K562 (cell line): ENCODE measurements around the gene RBPJL. TPM values are rescaled to one million over a fixed set of nuclear protein-coding genes. Genes with fewer than 3 reads are reported as not detected.

Source experiments
- ATAC-seq: fragments of 200-7000 bp; cut with Tn5 transposase; 3 replicates; pipeline ENCODE4 v1.9.1; 2020; ENCODE audit warnings: moderate library complexity
- BruUV-seq: library from RNA; stranded (reverse); fragments of 400-500 nt; replicated peaks from 2 replicates; lab custom pipeline; 2021; lab: Mats Ljungman, UMichigan
- CTCF ChIA-PET: fragments of 300-600 bp; formaldehyde crosslinking; extraction: SDS; loops from one replicate; lab custom pipeline; 2021; ENCODE audit warnings: low intra/inter-chr PET ratio; lab: Yijun Ruan, JAX
- POLR2A ChIA-PET: fragments of 300-600, 350-650 bp; sonication (Branson Sonifier 250); formaldehyde crosslinking; extraction: SDS; loops from one replicate; lab custom pipeline; 2021; ENCODE audit warnings: antibody characterized with exemption, inconsistent platforms; lab: Yijun Ruan, JAX
- DNase-seq, 4 experiments: peaks; one replicate each; pipeline versions ENCODE4 v3.0.0 to v3.0.0-alpha.2; 2011 to 2018; ENCODE audit warnings: low spot score in 3 of 4, mixed read lengths in 3 of 4; ENCODE audit errors: extremely low read depth in 1 of 4
- FAIRE-seq: peaks from 2 replicates; lab custom pipeline; 2011; peaks lifted over from hg19 to GRCh38; lab: Jason Lieb, UNC
- H2AFZ ChIP-seq: 2 replicates; pipeline ENCODE4 v1.6.0; 2011; ENCODE audit warnings: low read depth, low read length, control low read depth, inconsistent platforms
- H3K27ac ChIP-seq: fragments of 200-600 bp; 3 replicates; pipeline ENCODE4 v1.8.0; 2011; ENCODE audit warnings: low read depth, mild to moderate bottlenecking, control low read depth, inconsistent platforms, low read length, moderate library complexity, mixed read lengths; ENCODE audit errors: extremely low read depth
- H3K27me3 ChIP-seq, 2 experiments: fragments of 300-600 bp in 1 of 2; 2 replicates in 1 of 2; 3 replicates in 1 of 2; pipeline versions ENCODE4 v1.6.0 to v1.8.0; 2011; ENCODE audit warnings: inconsistent platforms in 2 of 2, low read length in 2 of 2, mild to moderate bottlenecking in 1 of 2, mixed read lengths in 1 of 2, moderate library complexity in 1 of 2; ENCODE audit not compliant: control insufficient read depth in 2 of 2, insufficient read depth in 2 of 2
- H3K36me3 ChIP-seq: fragments of 300-600 bp; 3 replicates; pipeline ENCODE4 v1.8.0; 2011; ENCODE audit warnings: mild to moderate bottlenecking, low read length, inconsistent platforms; ENCODE audit not compliant: control insufficient read depth, insufficient read depth
- H3K4me1 ChIP-seq, 2 experiments: fragments of 200-600 bp in 1 of 2; replicated peaks in 1 of 2; 2 replicates in 1 of 2; 3 replicates in 1 of 2; pipeline versions ENCODE4 v1.5.1 to v1.8.0; 2011; ENCODE audit warnings: inconsistent platforms in 2 of 2, low read length in 2 of 2, mild to moderate bottlenecking in 1 of 2, mixed read lengths in 1 of 2, moderate library complexity in 1 of 2; ENCODE audit not compliant: control insufficient read depth in 2 of 2, insufficient read depth in 2 of 2
- H3K4me2 ChIP-seq: 2 replicates; pipeline ENCODE4 v1.6.1; 2011; ENCODE audit warnings: low read length, control low read depth, inconsistent platforms, mixed read lengths; ENCODE audit not compliant: insufficient read depth
- H3K4me3 ChIP-seq: fragments of 200-600 bp; sonication (generic), shearing (Covaris generic); 2 replicates; pipeline ENCODE4 v1.5.1; 2016; ENCODE audit warnings: control low read depth, inconsistent platforms
- H3K79me2 ChIP-seq: fragments of 200-600 bp; 3 replicates; pipeline ENCODE4 v1.8.0; 2011; ENCODE audit warnings: low read length, inconsistent platforms; ENCODE audit not compliant: control insufficient read depth, insufficient read depth
- H3K9ac ChIP-seq, 2 experiments: 2 replicates each; pipeline versions ENCODE4 v1.6.0 to v1.6.1; 2011; ENCODE audit warnings: low read depth in 2 of 2, low read length in 2 of 2, control low read depth in 1 of 2, inconsistent platforms in 1 of 2, mild to moderate bottlenecking in 1 of 2, mixed read lengths in 1 of 2; ENCODE audit not compliant: insufficient read depth in 1 of 2
- H3K9me1 ChIP-seq: one replicate; pipeline ENCODE4 v1.6.0; 2011; ENCODE audit warnings: inconsistent platforms, mild to moderate bottlenecking, low read length, moderate library complexity; ENCODE audit not compliant: control insufficient read depth, insufficient read depth
- H3K9me3 ChIP-seq: replicated peaks from 2 replicates; pipeline ENCODE4 v1.5.1; 2011; ENCODE audit warnings: low read depth, low read length, inconsistent platforms; ENCODE audit not compliant: control insufficient read depth, insufficient read depth
- H4K20me1 ChIP-seq: replicated peaks from 2 replicates; pipeline ENCODE4 v1.6.1; 2011; ENCODE audit warnings: low read length, inconsistent platforms, mixed read lengths; ENCODE audit not compliant: control insufficient read depth, insufficient read depth
- CBFA2T2 ChIP-seq: fragments of 450-650 bp; conservative IDR thresholded peaks from 2 replicates; pipeline ENCODE4 v1.6.1; 2017; ENCODE audit warnings: mild to moderate bottlenecking
- KDM4B ChIP-seq, 2 experiments: fragments of 450-650 bp in 1 of 2; sonication (generic) in 1 of 2; IDR thresholded peaks; 2 replicates each; pipeline ENCODE4 v1.6.1; 2016 to 2017; ENCODE audit warnings: borderline replicate concordance in 2 of 2, antibody characterized with exemption in 1 of 2, low read depth in 1 of 2, mild to moderate bottlenecking in 1 of 2
- KLF13 ChIP-seq: fragments of 450-650 bp; IDR thresholded peaks from 2 replicates; pipeline ENCODE4 v1.6.1; 2016; ENCODE audit warnings: missing genetic modification characterization, low read depth, mild to moderate bottlenecking, missing compliant biosample characterization, moderate library complexity, borderline replicate concordance
- NONO ChIP-seq, 2 experiments: fragments of 200-400 bp in 1 of 2; fragments of 450-650 bp in 1 of 2; formaldehyde crosslinking in 1 of 2; IDR thresholded peaks; 2 replicates each; pipeline ENCODE4 v1.6.1; 2017; ENCODE audit warnings: low read depth in 2 of 2, mild to moderate bottlenecking in 2 of 2, moderate library complexity in 2 of 2, low read length in 1 of 2
- PHB ChIP-seq: fragments of 250-450 bp; sonication (Bioruptor Pico); IDR thresholded peaks from 2 replicates; pipeline ENCODE4 v1.5.0; 2021
- PURB ChIP-seq: sonication (generic); formaldehyde crosslinking; IDR thresholded peaks from 2 replicates; pipeline ENCODE4 v1.9.0; 2021; ENCODE audit warnings: low read depth, mild to moderate bottlenecking, missing genetic modification reagents
- RBM25 ChIP-seq: fragments of 200-400 bp; formaldehyde crosslinking; IDR thresholded peaks from 2 replicates; pipeline ENCODE4 v1.6.1; 2018; ENCODE audit warnings: low read length, low read depth, moderate library complexity; ENCODE audit not compliant: severe bottlenecking
- SP2 ChIP-seq: IDR thresholded peaks from 2 replicates; pipeline ENCODE4 v1.6.1; 2011; ENCODE audit warnings: mild to moderate bottlenecking, low read depth, low read length, moderate library complexity; ENCODE audit not compliant: poor library complexity, severe bottlenecking; ENCODE audit errors: extremely low read depth
- TCF3 ChIP-seq: sonication (generic); formaldehyde crosslinking; IDR thresholded peaks from 2 replicates; pipeline ENCODE4 v1.4.0; 2020; ENCODE audit warnings: mild to moderate bottlenecking, missing genetic modification reagents
- TEAD1 ChIP-seq, 2 experiments: fragments of 450-650 bp in 1 of 2; sonication (generic) in 1 of 2; formaldehyde crosslinking; IDR thresholded peaks; 2 replicates each; pipeline versions ENCODE4 v1.4.0 to v1.8.0; 2020 to 2022; ENCODE audit warnings: mild to moderate bottlenecking in 2 of 2, missing genetic modification reagents in 1 of 2
- ZNF232 ChIP-seq: sonication (generic); formaldehyde crosslinking; IDR thresholded peaks from 2 replicates; pipeline ENCODE4 v1.8.0; 2022; ENCODE audit warnings: mild to moderate bottlenecking, missing genetic modification reagents
- ZNF274 ChIP-seq: IDR thresholded peaks from 2 replicates; pipeline ENCODE4 v1.6.1; 2011; ENCODE audit warnings: low read depth, mild to moderate bottlenecking, low read length, moderate library complexity, borderline replicate concordance
- WGBS: fragments of 100-300 bp; shearing (Covaris generic); methylation state at CpG from one replicate; pipeline ENCODE4 v1.1.6; 2016; ENCODE audit warnings: low coverage, mixed read lengths; ENCODE audit not compliant: insufficient coverage; ENCODE audit errors: missing lambda C conversion rate; 5-methylcytosine and 5-hydroxymethylcytosine counted together
- in situ Hi-C: fragments of 300-500 bp; cut with MboI; formaldehyde crosslinking; loops from 4 replicates; pipeline ENCODE4 v1.15.0; 2018; ENCODE audit warnings: inconsistent platforms, mixed read lengths
- intact Hi-C: fragments of 100-400 bp; cut with micrococcal nuclease; formaldehyde crosslinking; loops from 2 replicates; pipeline ENCODE4 v1.14.2; 2022
- polyA plus RNA-seq, 8 experiments: library from polyadenylated mRNA; depleted of rRNA in 4 of 8; stranded (reverse) in 5 of 8; unstranded in 3 of 8; fragments of >200 nt; fragmentation: Nextera tagmentation in 2 of 8; fragmentation: Illumina TruSeq in 1 of 8; extraction: Ambion mirVana in 2 of 8; extraction: Trizol in 1 of 8; gene quantifications; 2 replicates each; pipeline versions ENCODE4 v1.2.1 to v1.2.3, GENCODE V29; 2011 to 2014; ENCODE audit warnings: inconsistent platforms in 1 of 8, missing spikeins in 1 of 8
- total RNA-seq, 7 experiments: library from RNA; depleted of rRNA in 6 of 7; stranded (reverse); fragments of >200 nt in 6 of 7; fragmentation: Illumina TruSeq in 2 of 7; extraction: Trizol in 2 of 7; gene quantifications; 2 replicates each; pipeline versions ENCODE4 v1.2.1 to v1.2.3, GENCODE V29; 2011 to 2021; ENCODE audit warnings: low replicate concordance in 1 of 7
- TF ChIP-seq, protein P1 (sequence below): sonication (generic); formaldehyde crosslinking; IDR thresholded peaks from 2 replicates; pipeline ENCODE4 v1.8.0; 2022; ENCODE audit warnings: mild to moderate bottlenecking, missing genetic modification reagents
- TF ChIP-seq, protein P2 (sequence below): fragments of 450-650 bp; IDR thresholded peaks from 2 replicates; pipeline ENCODE4 v1.6.1; 2018; ENCODE audit warnings: mild to moderate bottlenecking, low read depth; ENCODE audit not compliant: partially characterized antibody
- TF ChIP-seq, protein P3 (sequence below): fragments of 450-650 bp; IDR thresholded peaks from 2 replicates; pipeline ENCODE4 v1.6.1; 2016; ENCODE audit warnings: mild to moderate bottlenecking
- TF ChIP-seq, protein P4 (sequence below): sonication (generic); formaldehyde crosslinking; IDR thresholded peaks from 2 replicates; pipeline ENCODE4 v1.5.0; 2020; ENCODE audit warnings: missing genetic modification reagents
- TF ChIP-seq, protein P5 (sequence below): fragments of 250-450 bp; sonication (Bioruptor Pico); IDR thresholded peaks from 2 replicates; pipeline ENCODE4 v1.5.0; 2021

RBPJL gene
- total and polyA plus RNA-seq, 9 of the 15 experiments (the other 6 are each of a cell fraction or from before 2014, with no cell fraction given), result not detected

DNA sequence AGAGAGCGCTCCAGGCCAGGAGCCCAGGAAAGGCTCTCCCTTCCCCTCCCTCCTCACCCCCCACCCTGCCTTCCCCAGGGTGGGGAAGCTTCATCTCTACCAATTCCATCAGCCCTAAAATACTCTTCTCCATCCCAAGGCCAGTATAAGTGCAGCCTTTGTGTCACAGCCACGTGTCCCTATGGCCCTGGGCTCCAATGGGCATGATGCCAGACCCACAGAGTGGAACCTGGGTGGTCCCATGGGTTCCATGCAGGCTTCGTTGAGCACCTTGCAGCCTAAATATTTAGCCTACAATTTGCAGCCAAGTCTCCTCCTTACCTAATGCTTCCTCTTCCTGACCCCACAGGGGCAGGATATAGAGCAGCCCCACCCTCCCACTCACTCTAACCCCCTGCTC, 2.4 kb downstream of the RBPJL start:
- intact Hi-C loops (no loop called here), in situ Hi-C loops (no loop called here)
- FAIRE-seq, result no peak
- no peak for ATAC-seq
- ChIA-PET POLR2A (interaction anchor here (0.6 kb wide), 1 partner anchor 1695 kb away, joined by 3 read pairs; no protein-coding TSS in a partner anchor), CTCF (no interaction called here)
- TF ChIP-seq, protein P1, sequence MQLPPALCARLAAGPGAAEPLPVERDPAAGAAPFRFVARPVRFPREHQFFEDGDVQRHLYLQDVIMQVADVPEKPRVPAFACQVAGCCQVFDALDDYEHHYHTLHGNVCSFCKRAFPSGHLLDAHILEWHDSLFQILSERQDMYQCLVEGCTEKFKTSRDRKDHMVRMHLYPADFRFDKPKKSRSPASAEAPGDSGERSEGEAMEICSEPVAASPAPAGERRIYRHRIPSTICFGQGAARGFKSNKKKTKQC (CRISPR knock-in tag), result no peak
- TF ChIP-seq KDM4B (IDR thresholded peaks at IDR 0.05; ENCODE audit: borderline replicate concordance in 2 of 2, low read depth in 1 of 2) (no peak), PHB (CRISPR knock-in tag) (no peak), PURB (CRISPR knock-in tag) (no peak), RBM25 (no peak), ZNF232 (no peak), KLF13 (tag) (no peak), TCF3 (CRISPR knock-in tag) (no peak), SP2 (no peak), CBFA2T2 (no peak), TEAD1 (CRISPR knock-in tag; IDR thresholded peaks at IDR 0.05) (no peak), NONO (IDR thresholded peaks at IDR 0.05; ENCODE audit: low read depth in 2 of 2, low read length in 1 of 2) (no peak), ZNF274 (no peak)
- TF ChIP-seq, protein P2, sequence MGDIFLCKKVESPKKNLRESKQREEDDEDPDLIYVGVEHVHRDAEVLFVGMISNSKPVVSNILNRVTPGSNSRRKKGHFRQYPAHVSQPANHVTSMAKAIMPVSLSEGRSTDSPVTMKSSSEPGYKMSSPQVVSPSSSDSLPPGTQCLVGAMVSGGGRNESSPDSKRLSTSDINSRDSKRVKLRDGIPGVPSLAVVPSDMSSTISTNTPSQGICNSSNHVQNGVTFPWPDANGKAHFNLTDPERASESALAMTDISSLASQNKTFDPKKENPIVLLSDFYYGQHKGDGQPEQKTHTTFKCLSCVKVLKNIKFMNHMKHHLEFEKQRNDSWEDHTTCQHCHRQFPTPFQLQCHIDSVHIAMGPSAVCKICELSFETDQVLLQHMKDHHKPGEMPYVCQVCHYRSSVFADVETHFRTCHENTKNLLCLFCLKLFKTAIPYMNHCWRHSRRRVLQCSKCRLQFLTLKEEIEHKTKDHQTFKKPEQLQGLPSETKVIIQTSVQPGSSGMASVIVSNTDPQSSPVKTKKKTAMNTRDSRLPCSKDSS, result no peak
- TF ChIP-seq, protein P3, sequence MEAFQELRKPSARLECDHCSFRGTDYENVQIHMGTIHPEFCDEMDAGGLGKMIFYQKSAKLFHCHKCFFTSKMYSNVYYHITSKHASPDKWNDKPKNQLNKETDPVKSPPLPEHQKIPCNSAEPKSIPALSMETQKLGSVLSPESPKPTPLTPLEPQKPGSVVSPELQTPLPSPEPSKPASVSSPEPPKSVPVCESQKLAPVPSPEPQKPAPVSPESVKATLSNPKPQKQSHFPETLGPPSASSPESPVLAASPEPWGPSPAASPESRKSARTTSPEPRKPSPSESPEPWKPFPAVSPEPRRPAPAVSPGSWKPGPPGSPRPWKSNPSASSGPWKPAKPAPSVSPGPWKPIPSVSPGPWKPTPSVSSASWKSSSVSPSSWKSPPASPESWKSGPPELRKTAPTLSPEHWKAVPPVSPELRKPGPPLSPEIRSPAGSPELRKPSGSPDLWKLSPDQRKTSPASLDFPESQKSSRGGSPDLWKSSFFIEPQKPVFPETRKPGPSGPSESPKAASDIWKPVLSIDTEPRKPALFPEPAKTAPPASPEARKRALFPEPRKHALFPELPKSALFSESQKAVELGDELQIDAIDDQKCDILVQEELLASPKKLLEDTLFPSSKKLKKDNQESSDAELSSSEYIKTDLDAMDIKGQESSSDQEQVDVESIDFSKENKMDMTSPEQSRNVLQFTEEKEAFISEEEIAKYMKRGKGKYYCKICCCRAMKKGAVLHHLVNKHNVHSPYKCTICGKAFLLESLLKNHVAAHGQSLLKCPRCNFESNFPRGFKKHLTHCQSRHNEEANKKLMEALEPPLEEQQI, result no peak
- TF ChIP-seq, protein P4, sequence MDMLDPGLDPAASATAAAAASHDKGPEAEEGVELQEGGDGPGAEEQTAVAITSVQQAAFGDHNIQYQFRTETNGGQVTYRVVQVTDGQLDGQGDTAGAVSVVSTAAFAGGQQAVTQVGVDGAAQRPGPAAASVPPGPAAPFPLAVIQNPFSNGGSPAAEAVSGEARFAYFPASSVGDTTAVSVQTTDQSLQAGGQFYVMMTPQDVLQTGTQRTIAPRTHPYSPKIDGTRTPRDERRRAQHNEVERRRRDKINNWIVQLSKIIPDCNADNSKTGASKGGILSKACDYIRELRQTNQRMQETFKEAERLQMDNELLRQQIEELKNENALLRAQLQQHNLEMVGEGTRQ (CRISPR knock-in tag), result no peak
- TF ChIP-seq, protein P5, sequence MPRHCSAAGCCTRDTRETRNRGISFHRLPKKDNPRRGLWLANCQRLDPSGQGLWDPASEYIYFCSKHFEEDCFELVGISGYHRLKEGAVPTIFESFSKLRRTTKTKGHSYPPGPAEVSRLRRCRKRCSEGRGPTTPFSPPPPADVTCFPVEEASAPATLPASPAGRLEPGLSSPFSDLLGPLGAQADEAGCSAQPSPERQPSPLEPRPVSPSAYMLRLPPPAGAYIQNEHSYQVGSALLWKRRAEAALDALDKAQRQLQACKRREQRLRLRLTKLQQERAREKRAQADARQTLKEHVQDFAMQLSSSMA (CRISPR knock-in tag), result no peak
- no peaks in the 10 kb centered on the region for H3K79me2 ChIP-seq
- peaks cover 3 to 61% of the 10 kb centered on the region in 2 experiments; a peak in 4 of 5 replicates for H3K27me3 ChIP-seq
- H3K9me3 ChIP-seq, result no peaks in the 10 kb centered on the region
- H3K4me1 ChIP-seq, result peaks cover 4 to 35% of the 10 kb centered on the region in 2 experiments; a peak in 3 of 5 replicates
- no peak overlapping the region for H3K4me3 ChIP-seq
- H3K27ac ChIP-seq, result no peak overlapping the region
- 0% methylated on average over 2 of the region's 3 CpGs for WGBS
- DNase-seq, result no peak
- peaks cover 5% of the 10 kb centered on the region; the same call in 1 of the 2 replicates for H4K20me1 ChIP-seq
- no peak overlapping the region for H3K4me2 ChIP-seq
- no peaks in the 10 kb centered on the region for H3K36me3 ChIP-seq
- peaks cover 3% of the 10 kb centered on the region for H3K9me1 ChIP-seq
- no TSS peak for BruUV-seq
- H3K9ac ChIP-seq, result no peak overlapping the region
- H2AFZ ChIP-seq, result no peak overlapping the region
